GM12872 (cell line): ENCODE measurements around the gene UTP11.

Experiments
- CTCF ChIP-seq: IDR thresholded peaks from 3 replicates; pipeline ENCODE4 v1.5.1; 2011; ENCODE audit warnings: low read depth, mild to moderate bottlenecking, low read length, moderate library complexity; ENCODE audit not compliant: insufficient read depth

The UTP11 gene

DNA sequence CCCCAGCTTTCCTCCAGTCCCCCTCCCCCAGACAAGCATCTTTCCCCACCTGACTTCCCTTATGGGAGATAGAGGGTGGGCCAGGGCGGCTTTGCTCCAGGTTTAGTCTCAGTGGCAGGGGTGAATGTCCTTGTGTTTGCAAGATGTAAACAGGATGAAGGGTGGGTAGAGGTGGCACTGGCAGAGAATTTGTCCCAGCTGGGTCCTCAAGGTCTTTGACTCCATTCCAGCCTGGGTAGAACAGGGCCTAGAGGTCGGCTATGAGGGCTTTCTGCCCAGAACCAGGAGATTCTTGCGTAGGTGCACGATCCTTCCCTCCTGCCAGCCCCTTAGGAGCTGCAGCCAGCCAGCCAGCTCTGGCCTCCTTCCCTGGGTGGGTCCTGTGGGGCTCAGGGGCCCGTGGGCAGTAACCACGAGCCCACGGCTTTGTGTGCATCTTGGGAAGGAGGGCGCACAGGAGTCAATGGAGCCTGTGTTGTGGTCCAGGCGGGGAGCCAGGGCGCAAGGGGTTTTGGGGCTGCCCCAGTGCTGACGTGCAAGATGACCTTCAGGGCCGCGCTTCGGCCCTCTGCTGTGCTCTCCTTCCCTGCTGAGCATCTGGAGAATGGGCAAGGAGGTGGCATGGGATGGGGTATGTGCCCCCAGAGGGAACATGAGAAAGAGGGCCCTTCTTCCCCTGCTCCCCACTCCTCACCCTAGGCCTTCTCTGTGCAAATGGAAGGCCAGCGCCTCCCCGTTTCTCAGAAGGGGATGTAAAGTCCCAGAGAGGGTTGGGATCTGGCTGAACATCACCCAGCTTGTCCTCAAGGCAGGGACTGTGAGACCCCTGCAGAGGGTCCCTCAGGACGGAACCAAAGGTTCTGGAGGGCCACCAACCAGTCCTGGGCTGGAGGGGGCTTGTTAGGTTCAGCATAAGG lies 18.3 kb downstream of the UTP11 start:
- no peak for TF ChIP-seq CTCF

DNA sequence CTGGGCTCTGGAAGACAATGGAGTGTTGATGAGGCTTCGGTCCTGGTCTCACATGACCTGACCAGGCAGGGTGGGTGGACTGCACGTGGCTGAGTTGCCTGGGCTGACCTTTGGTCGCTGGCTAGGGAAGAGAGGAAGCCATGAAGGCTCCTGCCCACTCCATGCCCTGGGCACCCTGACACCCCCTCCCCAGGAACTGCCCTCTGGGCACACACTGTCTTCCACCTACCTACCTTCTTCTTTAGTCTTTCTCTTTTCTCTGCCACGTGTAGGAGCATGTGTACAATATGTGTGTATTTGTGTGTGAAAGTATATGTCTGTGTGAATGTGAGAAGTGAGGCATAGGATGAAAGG lies 19.0 kb downstream of the UTP11 start:
- TF ChIP-seq CTCF, result no peak

DNA sequence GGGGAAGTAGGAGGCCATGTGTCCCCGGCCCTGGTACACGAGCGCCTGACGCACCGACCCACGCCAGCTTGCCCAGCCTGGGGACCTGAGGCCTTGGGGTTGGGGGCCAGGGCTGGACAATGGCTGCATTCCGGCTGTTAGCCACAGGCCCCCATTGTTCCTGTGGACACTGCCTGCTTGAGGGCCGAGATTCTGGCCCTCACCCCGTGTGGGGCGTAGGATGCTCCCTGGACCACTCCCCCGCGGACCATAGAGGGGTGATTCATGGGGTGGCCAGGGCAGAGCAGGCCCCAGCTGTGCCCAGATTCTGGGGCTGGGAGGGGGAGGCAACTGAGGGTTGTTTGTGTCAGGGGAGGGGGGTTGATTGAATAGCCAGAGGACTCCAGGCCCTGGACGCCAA lies 22.3 kb downstream of the UTP11 start:
- TF ChIP-seq CTCF, result no peak

DNA sequence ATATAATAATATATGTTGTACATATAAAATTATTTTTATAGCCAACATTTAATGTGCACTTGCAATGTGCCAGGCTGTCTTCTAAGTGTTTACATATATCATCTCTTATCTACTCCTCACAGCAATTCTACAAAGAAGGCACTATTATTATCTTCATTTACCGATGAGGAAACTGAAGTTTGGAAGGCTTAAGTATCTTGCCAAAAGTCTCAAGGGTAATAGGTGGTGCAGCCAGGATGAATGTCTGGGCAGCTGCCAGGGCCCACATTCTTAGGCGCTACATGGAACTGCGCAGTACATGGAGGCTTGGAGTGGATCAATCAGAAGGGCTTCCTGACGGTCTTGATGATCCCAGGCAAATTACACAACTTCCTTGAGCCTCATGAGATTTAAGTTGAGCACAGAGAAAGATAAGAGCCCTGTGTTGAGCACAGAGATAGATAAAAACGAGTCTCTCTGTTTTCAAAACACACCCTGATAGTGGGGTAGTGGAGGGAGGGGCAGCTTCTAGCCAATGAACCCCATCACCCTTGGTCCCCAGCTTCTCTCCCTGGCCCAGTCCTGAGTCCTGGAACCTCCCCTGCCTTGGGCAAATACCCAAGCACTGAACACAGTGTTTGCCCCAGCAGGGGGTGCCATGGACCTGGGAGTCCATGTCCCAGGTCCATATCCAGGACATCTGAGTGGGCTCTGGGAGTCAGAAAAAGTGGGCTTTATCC lies 24.8 kb downstream of the UTP11 start:
- TF ChIP-seq CTCF, result peak; percentile 34

- no peak for TF ChIP-seq CTCF
These were observed 26.3 kb downstream of the UTP11 start for GRCh38 chr1:38038861-38039260.

- no peak for TF ChIP-seq CTCF
These were observed 27.0 kb downstream of the UTP11 start for GRCh38 chr1:38039331-38040088.

DNA sequence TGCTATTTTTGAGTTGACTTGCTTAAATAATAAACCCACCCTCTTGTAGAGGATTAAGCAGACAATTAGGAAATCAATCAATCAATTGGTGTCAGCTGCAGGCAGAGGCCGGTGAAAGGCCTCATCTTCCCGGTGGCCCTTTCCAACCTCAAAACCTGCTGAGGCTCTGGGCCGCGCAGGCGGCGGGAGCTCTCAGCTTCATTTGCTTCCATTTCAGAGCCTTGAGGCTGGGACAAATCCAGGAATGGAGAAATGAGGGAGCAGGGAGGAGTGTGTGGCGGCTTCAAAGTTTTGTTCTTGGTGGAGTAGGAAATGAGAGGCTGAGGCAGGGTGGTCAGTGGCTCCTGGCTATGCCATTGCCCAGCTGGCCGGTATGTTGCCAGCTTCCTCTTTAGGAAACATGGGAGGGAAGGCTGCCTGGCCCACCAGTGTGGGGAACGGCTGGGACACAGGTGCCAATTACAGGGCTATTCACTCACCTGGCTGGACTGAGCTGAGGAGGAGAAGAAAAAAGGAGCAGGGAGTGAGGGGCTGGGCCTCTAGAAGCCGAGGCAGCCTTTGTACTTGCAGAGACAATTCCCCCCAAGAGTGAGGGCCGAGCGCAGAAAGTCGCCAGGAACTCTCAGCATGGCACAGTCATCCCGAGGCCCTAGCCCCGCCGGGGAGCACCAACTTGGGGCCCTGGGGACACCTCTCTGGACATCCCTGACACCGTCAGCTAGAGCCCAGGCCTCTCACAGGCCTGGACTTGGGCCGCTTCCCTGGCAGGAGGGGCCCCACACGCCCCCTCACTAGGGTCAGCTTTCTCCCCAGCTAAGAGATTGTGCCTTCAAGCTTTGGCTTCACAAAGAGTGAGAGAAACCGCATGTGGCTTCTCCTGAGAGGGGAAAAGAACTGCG lies 29.7 kb downstream of the UTP11 start:
- no peak for TF ChIP-seq CTCF
